Measurements from ENCODE around the gene ACP5.

The ACP5 gene

GRCh38 chr19:11563532-11563931, 13.9 kb downstream of the ACP5 start:
- no peak for TF ChIP-seq EZH2phosphoT487 (IDR thresholded peaks at IDR 0.05; ENCODE audit: borderline replicate concordance, low read length)
- no peak for TF ChIP-seq CTCF (IDR thresholded peaks at IDR 0.05; ENCODE audit: low read depth, low read length, poor library complexity, severe bottlenecking)
- peaks cover 53% of the 10 kb centered on the region for H3K79me2 ChIP-seq (ENCODE audit: control insufficient read depth, low read length)
- peaks cover 75% of the 10 kb centered on the region for H3K4me1 ChIP-seq (ENCODE audit: control insufficient read depth, low read length)
- H4K20me1 ChIP-seq (ENCODE audit: control insufficient read depth, insufficient read depth, low read depth, low read length), result no peaks in the 10 kb centered on the region; the same call in 1 of the 2 replicates
- peaks cover 36% of the 10 kb centered on the region for H3F3A ChIP-seq (ENCODE audit: control insufficient read depth, insufficient read depth)
- peak overlapping the region; percentile 59 for H3K4me2 ChIP-seq (ENCODE audit: low read length)
- H3K27me3 ChIP-seq (ENCODE audit: control insufficient read depth, low read length), result no peaks in the 10 kb centered on the region
- no peaks in the 10 kb centered on the region for H3K9me2 ChIP-seq (replicated peaks; ENCODE audit: control insufficient read depth, low read length)
- H3K4me3 ChIP-seq (ENCODE audit: low read length), result 0 out of 2 replicates have a peak overlapping the region, but pooled peaks have one; percentile 3
- peak overlapping the region; percentile 84 for H3K27ac ChIP-seq (ENCODE audit: low read depth, low read length)
- H3K36me3 ChIP-seq (ENCODE audit: control insufficient read depth, low read length), result peaks cover 14% of the 10 kb centered on the region
- H3K9me3 ChIP-seq (ENCODE audit: control insufficient read depth, insufficient read depth, low read length), result no peaks in the 10 kb centered on the region

GRCh38 chr19:11560404-11561051, 16.9 kb downstream of the ACP5 start:
- Histone ChIP-seq H3K4me3 (ENCODE audit: low read length) (peak overlapping the region; percentile 87), H3K27me3 (ENCODE audit: control insufficient read depth, low read length) (no peaks in the 10 kb centered on the region), H3K79me2 (ENCODE audit: control insufficient read depth, low read length) (peaks cover 67% of the 10 kb centered on the region), H3K27ac (ENCODE audit: low read depth, low read length) (peak overlapping the region; percentile 63), H3K4me2 (ENCODE audit: low read length) (peak overlapping the region; percentile 87), H3K4me1 (ENCODE audit: control insufficient read depth, low read length) (peaks cover 64% of the 10 kb centered on the region), H3K36me3 (ENCODE audit: control insufficient read depth, low read length) (peaks cover 14% of the 10 kb centered on the region), H3F3A (ENCODE audit: control insufficient read depth, insufficient read depth) (peaks cover 19% of the 10 kb centered on the region), H3K9me2 (replicated peaks; ENCODE audit: control insufficient read depth, low read length) (no peaks in the 10 kb centered on the region), H4K20me1 (ENCODE audit: control insufficient read depth, insufficient read depth, low read depth, low read length) (peaks cover 7% of the 10 kb centered on the region), H3K9me3 (ENCODE audit: control insufficient read depth, insufficient read depth, low read length) (no peaks in the 10 kb centered on the region)
- TF ChIP-seq CTCF (IDR thresholded peaks at IDR 0.05; ENCODE audit: low read depth, low read length, poor library complexity, severe bottlenecking) (peak; percentile 93), EZH2phosphoT487 (IDR thresholded peaks at IDR 0.05; ENCODE audit: borderline replicate concordance, low read length) (no peak)

- TF ChIP-seq EZH2phosphoT487 (IDR thresholded peaks at IDR 0.05; ENCODE audit: borderline replicate concordance, low read length) (no peak), CTCF (IDR thresholded peaks at IDR 0.05; ENCODE audit: low read depth, low read length, poor library complexity, severe bottlenecking) (peak; percentile 27)
- peak within 1 kb of the TSS; percentile 63 for H3K27ac ChIP-seq (ENCODE audit: low read depth, low read length)
- peaks cover 7% of the 10 kb centered on the region for H4K20me1 ChIP-seq (ENCODE audit: control insufficient read depth, insufficient read depth, low read depth, low read length)
- H3F3A ChIP-seq (ENCODE audit: control insufficient read depth, insufficient read depth), result peaks cover 9% of the 10 kb centered on the region
- H3K4me1 ChIP-seq (ENCODE audit: control insufficient read depth, low read length), result peaks cover 55% of the 10 kb centered on the region
- H3K9me2 ChIP-seq (replicated peaks; ENCODE audit: control insufficient read depth, low read length), result no peaks in the 10 kb centered on the region
- H3K27me3 ChIP-seq (ENCODE audit: control insufficient read depth, low read length), result no peaks in the 10 kb centered on the region
- H3K36me3 ChIP-seq (ENCODE audit: control insufficient read depth, low read length), result peaks cover 21% of the 10 kb centered on the region
- peaks cover 69% of the 10 kb centered on the region for H3K79me2 ChIP-seq (ENCODE audit: control insufficient read depth, low read length)
- H3K4me2 ChIP-seq (ENCODE audit: low read length), result peak within 1 kb of the TSS; percentile 87
- no peaks in the 10 kb centered on the region for H3K9me3 ChIP-seq (ENCODE audit: control insufficient read depth, insufficient read depth, low read length)
- peak within 1 kb of the TSS; percentile 87 for H3K4me3 ChIP-seq (ENCODE audit: low read length)
These were observed 18.3 kb downstream of the ACP5 start, which contains the start of gene ELOF1 for GRCh38 chr19:11558881-11559828. ELOF1 (minus strand) TSS chr19:11559230; CDS start chr19:11554347, 4,883 bp downstream.

All from DOHH2 (cell line).